Germinal center (tissue), 1 donor: Measurements from ENCODE around the gene HOXA5.
A peak's percentile ranks its signal among the peaks of the same experiment; 100 is the strongest.

Source experiments
- DNase-seq: peaks from one replicate; pipeline ENCODE4 v3.0.0; 2012; ENCODE audit warnings: mixed read lengths, low spot score

The HOXA5 gene

GRCh38 chr7:27170426-27171324 is 27.2 kb upstream of the HOXA5 start:
- DNase-seq: no peak

- no peak for DNase-seq
Measured at GRCh38 chr7:27169658-27170425, 26.4 kb upstream of the HOXA5 start.

- DNase-seq: no peak
Measured at GRCh38 chr7:27168265-27168947, 24.9 kb upstream of the HOXA5 start.

GRCh38 chr7:27167916-27168264 is 24.4 kb upstream of the HOXA5 start:
- no peak for DNase-seq

GRCh38 chr7:27166531-27167505 is 23.3 kb upstream of the HOXA5 start:
- no peak for DNase-seq

GRCh38 chr7:27165996-27166530 is 22.6 kb upstream of the HOXA5 start:
- no peak for DNase-seq

GRCh38 chr7:27165089-27165995 is 21.9 kb upstream of the HOXA5 start, which contains the start of gene HOXA9:
Gene HOXA9, minus strand, starts transcription at chr7:27165537. Its CDS starts 80 bp downstream, at chr7:27165457.
- no peak for DNase-seq

GRCh38 chr7:27164367-27165088 is 21.0 kb upstream of the HOXA5 start:
- no peak for DNase-seq

- DNase-seq: no peak
Measured at GRCh38 chr7:27164045-27164366, 20.5 kb upstream of the HOXA5 start.

- DNase-seq: no peak
Measured at GRCh38 chr7:27163288-27164044, 20.0 kb upstream of the HOXA5 start.

GRCh38 chr7:27162561-27163287 is 19.2 kb upstream of the HOXA5 start:
- no peak for DNase-seq

GRCh38 chr7:27161721-27162560 is 18.5 kb upstream of the HOXA5 start:
- no peak for DNase-seq

- DNase-seq: no peak
Measured at GRCh38 chr7:27161214-27161720, 17.8 kb upstream of the HOXA5 start.

GRCh38 chr7:27160546-27161213 is 17.2 kb upstream of the HOXA5 start:
- DNase-seq: peak; percentile 81

- no peak for DNase-seq
Measured at GRCh38 chr7:27160145-27160545, 16.7 kb upstream of the HOXA5 start.
